NB4 (cell line): Measurements from ENCODE around the gene S100B.

Experiments used
- DNase-seq: peaks from one replicate; pipeline ENCODE4 v3.0.0; 2010; ENCODE audit warnings: low read depth
- H3K4me3 ChIP-seq: one replicate; pipeline ENCODE4 v1.5.1; 2011; ENCODE audit warnings: mild to moderate bottlenecking, low read depth, low read length, moderate library complexity
- CTCF ChIP-seq: IDR thresholded peaks from one replicate; pipeline ENCODE4 v1.5.1; 2012; ENCODE audit warnings: low read depth, low read length
- MAX ChIP-seq: IDR thresholded peaks from 2 replicates; pipeline ENCODE4 v1.6.1; 2011; ENCODE audit warnings: low read depth, low read length
- MYC ChIP-seq: IDR thresholded peaks from 2 replicates; pipeline ENCODE4 v1.6.1; 2011; ENCODE audit warnings: low read depth, low read length
- POLR2A ChIP-seq: IDR thresholded peaks from 2 replicates; pipeline ENCODE4 v1.6.1; 2011; ENCODE audit warnings: mild to moderate bottlenecking; ENCODE audit not compliant: insufficient read length; ENCODE audit errors: extremely low read depth

Gene S100B

GRCh38 chr21:46570631-46571030 lies 34.3 kb downstream of the S100B start:
- no peak overlapping the region for H3K4me3 ChIP-seq
- TF ChIP-seq MYC = no peak
- no peak for TF ChIP-seq POLR2A
- no peak for TF ChIP-seq MAX
- no peak for TF ChIP-seq CTCF
- no peak for DNase-seq

GRCh38 chr21:46570119-46570518 lies 34.8 kb downstream of the S100B start:
- no peak for TF ChIP-seq MYC
- TF ChIP-seq POLR2A = no peak
- no peak for TF ChIP-seq MAX
- TF ChIP-seq CTCF = no peak
- no peak overlapping the region for H3K4me3 ChIP-seq

GRCh38 chr21:46569081-46569480 lies 35.8 kb downstream of the S100B start:
- TF ChIP-seq POLR2A = no peak
- no peak for TF ChIP-seq MYC
- no peak for TF ChIP-seq CTCF
- TF ChIP-seq MAX = no peak

More at GRCh38 chr21:46570119-46570518, 34.8 kb downstream of the S100B start:
- DNase-seq = no peak

GRCh38 chr21:46568562-46568961 lies 36.3 kb downstream of the S100B start:
- no peak for TF ChIP-seq MAX
- DNase-seq = no peak
- no peak overlapping the region for H3K4me3 ChIP-seq

More at GRCh38 chr21:46569081-46569480, 35.8 kb downstream of the S100B start:
- DNase-seq = no peak
- no peak overlapping the region for H3K4me3 ChIP-seq

- DNase-seq = no peak
- TF ChIP-seq MAX (no peak), CTCF (no peak), POLR2A (no peak), MYC (no peak)
- H3K4me3 ChIP-seq = no peak overlapping the region
Observed at GRCh38 chr21:46567348-46567747, 37.5 kb downstream of the S100B start.

GRCh38 chr21:46564391-46564790 lies 40.5 kb downstream of the S100B start:
- TF ChIP-seq MAX (no peak), MYC (no peak), CTCF (no peak), POLR2A (no peak)
- no peak for DNase-seq

More at GRCh38 chr21:46564391-46564790, 40.5 kb downstream of the S100B start:
- no peak overlapping the region for H3K4me3 ChIP-seq
